ENCODE measurements around the gene CRKL. TPM values are rescaled to one million over a fixed set of nuclear protein-coding genes. Genes with fewer than 3 reads are reported as not detected.

Gene CRKL
- total RNA-seq, 1 donor, result 38.4 TPM

- H3K4me2 ChIP-seq (ENCODE audit: insufficient read depth, low read length), result no peak overlapping the region
- no peaks in the 10 kb centered on the region for H3K79me2 ChIP-seq (ENCODE audit: insufficient read depth, low read length)
- H3K4me3 ChIP-seq (ENCODE audit: insufficient read depth, low read length), result no peak overlapping the region
Measured at GRCh38 chr22:20881869-20882815, 35.1 kb upstream of the CRKL start.

GRCh38 chr22:20882855-20883254, 34.4 kb upstream of the CRKL start:
- Histone ChIP-seq H3K4me2 (ENCODE audit: insufficient read depth, low read length) (no peak overlapping the region), H3K36me3 (ENCODE audit: insufficient read depth, low read length) (peaks cover 29% of the 10 kb centered on the region), H2AFZ (ENCODE audit: low read length) (no peak overlapping the region), H3K4me1 (ENCODE audit: insufficient read depth, low read length) (no peaks in the 10 kb centered on the region), H3K9me3 (ENCODE audit: low read depth, low read length) (no peaks in the 10 kb centered on the region), H3K27ac (ENCODE audit: low read depth, low read length) (no peak overlapping the region), H3K27me3 (ENCODE audit: insufficient read depth, low read length) (no peaks in the 10 kb centered on the region), H4K20me1 (ENCODE audit: insufficient read depth, low read length) (peaks cover 3% of the 10 kb centered on the region), H3K4me3 (ENCODE audit: insufficient read depth, low read length) (no peak overlapping the region), H3K79me2 (ENCODE audit: insufficient read depth, low read length) (no peaks in the 10 kb centered on the region)
- DNase-seq (ENCODE audit: insufficient read length, low spot score, missing footprints), result no peak
- TF ChIP-seq, protein P1, sequence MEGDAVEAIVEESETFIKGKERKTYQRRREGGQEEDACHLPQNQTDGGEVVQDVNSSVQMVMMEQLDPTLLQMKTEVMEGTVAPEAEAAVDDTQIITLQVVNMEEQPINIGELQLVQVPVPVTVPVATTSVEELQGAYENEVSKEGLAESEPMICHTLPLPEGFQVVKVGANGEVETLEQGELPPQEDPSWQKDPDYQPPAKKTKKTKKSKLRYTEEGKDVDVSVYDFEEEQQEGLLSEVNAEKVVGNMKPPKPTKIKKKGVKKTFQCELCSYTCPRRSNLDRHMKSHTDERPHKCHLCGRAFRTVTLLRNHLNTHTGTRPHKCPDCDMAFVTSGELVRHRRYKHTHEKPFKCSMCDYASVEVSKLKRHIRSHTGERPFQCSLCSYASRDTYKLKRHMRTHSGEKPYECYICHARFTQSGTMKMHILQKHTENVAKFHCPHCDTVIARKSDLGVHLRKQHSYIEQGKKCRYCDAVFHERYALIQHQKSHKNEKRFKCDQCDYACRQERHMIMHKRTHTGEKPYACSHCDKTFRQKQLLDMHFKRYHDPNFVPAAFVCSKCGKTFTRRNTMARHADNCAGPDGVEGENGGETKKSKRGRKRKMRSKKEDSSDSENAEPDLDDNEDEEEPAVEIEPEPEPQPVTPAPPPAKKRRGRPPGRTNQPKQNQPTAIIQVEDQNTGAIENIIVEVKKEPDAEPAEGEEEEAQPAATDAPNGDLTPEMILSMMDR (IDR thresholded peaks at IDR 0.05; ENCODE audit: extremely low read depth, low read depth, low read length), result no peak

More at GRCh38 chr22:20881869-20882815, 35.1 kb upstream of the CRKL start:
- H4K20me1 ChIP-seq (ENCODE audit: insufficient read depth, low read length), result peaks cover 3% of the 10 kb centered on the region
- H3K36me3 ChIP-seq (ENCODE audit: insufficient read depth, low read length), result peaks cover 22% of the 10 kb centered on the region
- TF ChIP-seq, protein P1 (IDR thresholded peaks at IDR 0.05; ENCODE audit: extremely low read depth, low read depth, low read length), result no peak
- no peaks in the 10 kb centered on the region for H3K4me1 ChIP-seq (ENCODE audit: insufficient read depth, low read length)
- no peaks in the 10 kb centered on the region for H3K9me3 ChIP-seq (ENCODE audit: low read depth, low read length)
- H3K27me3 ChIP-seq (ENCODE audit: insufficient read depth, low read length), result no peaks in the 10 kb centered on the region
- no peak overlapping the region for H3K27ac ChIP-seq (ENCODE audit: low read depth, low read length)
- DNase-seq (ENCODE audit: insufficient read length, low spot score, missing footprints), result no peak
- no peak overlapping the region for H2AFZ ChIP-seq (ENCODE audit: low read length)

DNA sequence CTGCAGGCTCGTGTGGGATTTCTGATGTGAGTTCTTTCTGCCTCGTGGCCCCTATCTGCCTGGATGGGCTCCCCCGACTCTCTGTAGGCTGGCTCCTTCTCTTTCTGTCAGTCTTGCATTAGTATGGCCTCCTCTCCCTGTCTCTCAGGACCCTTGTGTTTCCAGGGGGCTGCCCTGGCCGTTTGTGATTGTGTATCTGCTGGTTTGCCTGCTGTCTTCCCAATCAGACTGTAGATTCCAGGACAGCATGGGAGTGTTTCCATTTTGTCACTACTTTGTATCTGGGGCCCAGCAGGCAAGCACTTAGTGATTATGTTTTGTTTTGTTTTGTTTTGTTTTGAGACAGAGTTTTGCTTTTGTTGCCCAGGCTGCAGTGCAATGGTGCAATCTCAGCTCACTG, 32.8 kb upstream of the CRKL start:
- H3K27ac ChIP-seq (ENCODE audit: low read depth, low read length), result no peak overlapping the region
- H3K4me3 ChIP-seq (ENCODE audit: insufficient read depth, low read length), result no peak overlapping the region
- peaks cover 3% of the 10 kb centered on the region for H4K20me1 ChIP-seq (ENCODE audit: insufficient read depth, low read length)
- no peak for DNase-seq (ENCODE audit: insufficient read length, low spot score, missing footprints)
- no peaks in the 10 kb centered on the region for H3K27me3 ChIP-seq (ENCODE audit: insufficient read depth, low read length)
- H3K4me1 ChIP-seq (ENCODE audit: insufficient read depth, low read length), result no peaks in the 10 kb centered on the region
- H3K4me2 ChIP-seq (ENCODE audit: insufficient read depth, low read length), result no peak overlapping the region
- peaks cover 45% of the 10 kb centered on the region for H3K36me3 ChIP-seq (ENCODE audit: insufficient read depth, low read length)
- no peak overlapping the region for H2AFZ ChIP-seq (ENCODE audit: low read length)
- TF ChIP-seq, protein P1 (IDR thresholded peaks at IDR 0.05; ENCODE audit: extremely low read depth, low read depth, low read length), result no peak
- no peaks in the 10 kb centered on the region for H3K9me3 ChIP-seq (ENCODE audit: low read depth, low read length)
- no peaks in the 10 kb centered on the region for H3K79me2 ChIP-seq (ENCODE audit: insufficient read depth, low read length)

DNA sequence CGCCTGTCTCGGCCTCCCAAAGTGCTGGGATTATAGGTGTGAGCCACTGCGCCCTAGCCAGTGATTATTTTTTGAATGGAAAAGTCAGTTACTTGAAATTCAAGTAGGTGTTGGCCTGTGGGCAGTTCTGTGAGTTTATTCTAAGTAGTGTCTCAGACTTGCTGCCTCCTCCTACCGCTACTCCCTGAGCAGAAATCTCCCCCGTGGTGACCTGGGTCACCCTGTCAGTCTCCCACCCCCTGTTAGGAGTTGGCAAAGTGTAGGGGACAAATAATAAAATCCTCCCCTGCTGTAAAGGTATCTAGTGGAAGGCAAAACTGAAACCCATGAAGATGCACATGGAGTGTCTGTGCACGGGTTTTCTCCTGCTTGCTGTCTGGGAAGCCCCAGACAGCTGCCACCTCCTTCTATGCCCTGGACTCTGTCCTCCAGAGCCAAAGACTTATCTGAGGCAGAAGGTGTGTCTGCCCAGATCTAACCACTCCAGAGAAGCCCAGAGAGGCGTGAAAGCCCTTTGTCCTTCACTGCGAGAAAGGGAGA, 32.1 kb upstream of the CRKL start:
- Histone ChIP-seq H3K27me3 (ENCODE audit: insufficient read depth, low read length) (no peaks in the 10 kb centered on the region), H3K27ac (ENCODE audit: low read depth, low read length) (peak overlapping the region; percentile 30), H2AFZ (ENCODE audit: low read length) (peak overlapping the region; percentile 87), H3K9me3 (ENCODE audit: low read depth, low read length) (no peaks in the 10 kb centered on the region), H3K36me3 (ENCODE audit: insufficient read depth, low read length) (peaks cover 45% of the 10 kb centered on the region), H4K20me1 (ENCODE audit: insufficient read depth, low read length) (peaks cover 3% of the 10 kb centered on the region), H3K4me2 (ENCODE audit: insufficient read depth, low read length) (no peak overlapping the region), H3K4me1 (ENCODE audit: insufficient read depth, low read length) (no peaks in the 10 kb centered on the region), H3K79me2 (ENCODE audit: insufficient read depth, low read length) (no peaks in the 10 kb centered on the region), H3K4me3 (ENCODE audit: insufficient read depth, low read length) (no peak overlapping the region)
- peak; percentile 69 for DNase-seq (ENCODE audit: insufficient read length, low spot score, missing footprints)
- TF ChIP-seq, protein P1 (IDR thresholded peaks at IDR 0.05; ENCODE audit: extremely low read depth, low read depth, low read length), result no peak
